ENCODE measurements around the gene LCLAT1. TPM values are rescaled to one million over a fixed set of nuclear protein-coding genes. Genes with fewer than 3 reads are reported as not detected.

The LCLAT1 gene
- total and polyA plus RNA-seq, 2 donors (not counting 1 experiment from before 2014, with no cell fraction given), result 5.1 to 21.9 TPM

DNA sequence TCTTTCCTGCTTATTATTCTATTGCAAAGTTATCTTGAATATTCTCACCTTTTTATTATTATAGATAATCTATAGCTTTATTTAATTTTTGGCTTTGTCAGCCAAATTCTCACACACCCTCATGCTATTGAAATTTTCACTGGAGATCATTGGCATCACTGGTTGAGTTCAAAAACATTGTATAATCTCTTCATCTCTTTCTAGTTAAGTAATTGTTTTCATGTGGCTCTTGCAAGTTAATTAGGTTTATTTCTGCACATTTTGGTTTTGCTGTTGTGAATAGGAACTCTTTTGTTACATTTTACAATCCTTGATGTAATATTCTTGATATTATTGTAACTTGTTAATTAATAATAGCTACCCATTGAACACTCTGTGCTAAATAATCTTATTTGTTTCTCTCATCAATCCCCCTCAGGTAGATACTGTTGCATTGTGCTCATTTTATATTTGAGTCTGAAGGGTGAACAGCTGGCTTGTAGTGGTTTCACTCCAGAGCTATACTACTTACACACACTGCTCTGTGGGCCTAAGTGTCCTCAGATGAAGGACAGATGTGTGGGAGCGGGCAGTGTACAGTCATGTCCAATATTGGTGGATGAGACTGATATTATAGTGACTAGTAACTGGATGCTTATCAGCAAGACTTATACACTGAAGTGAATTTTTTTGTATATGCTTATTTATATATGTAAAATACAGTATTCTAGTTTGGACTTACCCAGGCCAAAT, 112.7 kb downstream of the LCLAT1 start:
- Histone ChIP-seq H3K27me3 (replicated peaks in 1 of 4; ENCODE audit: control extremely low read depth in 1 of 4, control insufficient read depth in 3 of 4, insufficient read depth in 4 of 4, low read length in 3 of 4) (no peaks in the 10 kb centered on the region), H3K36me3 (replicated peaks in 1 of 2; ENCODE audit: control extremely low read depth in 1 of 2, control insufficient read depth in 1 of 2, extremely low read depth in 1 of 2, insufficient read depth in 2 of 2, low read length in 1 of 2) (peaks cover 5 to 15% of the 10 kb centered on the region in 2 experiments), H3K79me2 (ENCODE audit: control insufficient read depth, insufficient read depth, low read length) (peaks cover 3% of the 10 kb centered on the region), H2AFZ (ENCODE audit: insufficient read depth, low read depth, low read length, poor library complexity, severe bottlenecking) (no peak overlapping the region), H3K27ac (ENCODE audit: low read length in 2 of 2) (no peak overlapping the region), H3K4me2 (replicated peaks; ENCODE audit: low read depth, low read length, poor library complexity, severe bottlenecking) (no peak overlapping the region), H3K4me1 (ENCODE audit: control insufficient read depth in 2 of 2, insufficient read depth in 2 of 2, low read length in 2 of 2) (no peaks in the 10 kb centered on the region), H3K9me3 (ENCODE audit: control extremely low read depth in 1 of 3, control insufficient read depth in 2 of 3, insufficient read depth in 1 of 3, low read length in 2 of 3) (peaks cover 0 to 1% (median 0%) of the 10 kb centered on the region in 3 donors), H3K9ac (ENCODE audit: low read length) (no peak overlapping the region), H3K4me3 (ENCODE audit: control extremely low read depth in 1 of 5, extremely low read depth in 1 of 5, insufficient read depth in 1 of 5, low read depth in 2 of 5, low read length in 4 of 5) (no peak overlapping the region), H4K20me1 (ENCODE audit: control insufficient read depth, insufficient read depth, low read length, poor library complexity, severe bottlenecking) (no peaks in the 10 kb centered on the region)
- Mint-ChIP-seq H3K4me1 (no peaks in the 10 kb centered on the region), H3K4me3 (no peak overlapping the region), H3K27ac (no peak overlapping the region), H3K27me3 (no peaks in the 10 kb centered on the region), H3K9me3 (ENCODE audit: insufficient read depth) (no peaks in the 10 kb centered on the region)
- no CpG with 5 or more reads among the region's 1 CpG for WGBS (ENCODE audit: insufficient coverage)
- intact Hi-C loops (cut with micrococcal nuclease), result no loop called here
- TF ChIP-seq, protein P1, sequence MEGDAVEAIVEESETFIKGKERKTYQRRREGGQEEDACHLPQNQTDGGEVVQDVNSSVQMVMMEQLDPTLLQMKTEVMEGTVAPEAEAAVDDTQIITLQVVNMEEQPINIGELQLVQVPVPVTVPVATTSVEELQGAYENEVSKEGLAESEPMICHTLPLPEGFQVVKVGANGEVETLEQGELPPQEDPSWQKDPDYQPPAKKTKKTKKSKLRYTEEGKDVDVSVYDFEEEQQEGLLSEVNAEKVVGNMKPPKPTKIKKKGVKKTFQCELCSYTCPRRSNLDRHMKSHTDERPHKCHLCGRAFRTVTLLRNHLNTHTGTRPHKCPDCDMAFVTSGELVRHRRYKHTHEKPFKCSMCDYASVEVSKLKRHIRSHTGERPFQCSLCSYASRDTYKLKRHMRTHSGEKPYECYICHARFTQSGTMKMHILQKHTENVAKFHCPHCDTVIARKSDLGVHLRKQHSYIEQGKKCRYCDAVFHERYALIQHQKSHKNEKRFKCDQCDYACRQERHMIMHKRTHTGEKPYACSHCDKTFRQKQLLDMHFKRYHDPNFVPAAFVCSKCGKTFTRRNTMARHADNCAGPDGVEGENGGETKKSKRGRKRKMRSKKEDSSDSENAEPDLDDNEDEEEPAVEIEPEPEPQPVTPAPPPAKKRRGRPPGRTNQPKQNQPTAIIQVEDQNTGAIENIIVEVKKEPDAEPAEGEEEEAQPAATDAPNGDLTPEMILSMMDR (IDR thresholded peaks at IDR 0.05), result no peak
- TF ChIP-seq EZH2 (IDR thresholded peaks at IDR 0.05; ENCODE audit: borderline replicate concordance, insufficient read depth, low read depth, low read length, poor library complexity, severe bottlenecking), result no peak
- DNase-seq (no peak), ATAC-seq (ENCODE audit: low read depth) (no peak)
- POLR2A ChIA-PET, result no interaction called here
- CTCF ChIA-PET, result interaction anchor here (1.1 to 1.3 kb wide), 2 partner anchors 351 to 394 kb away, joined by 3 read pairs; no protein-coding TSS in a partner anchor

- POLR2A ChIA-PET, result no interaction called here
- Histone ChIP-seq H2AFZ (ENCODE audit: insufficient read depth, low read depth, low read length, poor library complexity, severe bottlenecking) (no peak overlapping the region), H3K4me1 (ENCODE audit: control insufficient read depth in 2 of 2, insufficient read depth in 2 of 2, low read length in 2 of 2) (no peaks in the 10 kb centered on the region), H3K9ac (ENCODE audit: low read length) (no peak overlapping the region), H4K20me1 (ENCODE audit: control insufficient read depth, insufficient read depth, low read length, poor library complexity, severe bottlenecking) (no peaks in the 10 kb centered on the region), H3K79me2 (ENCODE audit: control insufficient read depth, insufficient read depth, low read length) (peaks cover 3% of the 10 kb centered on the region), H3K27me3 (replicated peaks in 1 of 4; ENCODE audit: control extremely low read depth in 1 of 4, control insufficient read depth in 3 of 4, insufficient read depth in 4 of 4, low read length in 3 of 4) (no peaks in the 10 kb centered on the region), H3K9me3 (ENCODE audit: control extremely low read depth in 1 of 3, control insufficient read depth in 2 of 3, insufficient read depth in 1 of 3, low read length in 2 of 3) (no peaks in the 10 kb centered on the region), H3K4me3 (ENCODE audit: control extremely low read depth in 1 of 5, extremely low read depth in 1 of 5, insufficient read depth in 1 of 5, low read depth in 2 of 5, low read length in 4 of 5) (no peak overlapping the region), H3K4me2 (replicated peaks; ENCODE audit: low read depth, low read length, poor library complexity, severe bottlenecking) (no peak overlapping the region), H3K27ac (ENCODE audit: low read length in 2 of 2) (no peak overlapping the region), H3K36me3 (replicated peaks in 1 of 2; ENCODE audit: control extremely low read depth in 1 of 2, control insufficient read depth in 1 of 2, extremely low read depth in 1 of 2, insufficient read depth in 2 of 2, low read length in 1 of 2) (peaks cover 9 to 19% of the 10 kb centered on the region in 2 experiments)
- Mint-ChIP-seq H3K9me3 (ENCODE audit: insufficient read depth) (no peaks in the 10 kb centered on the region), H3K27me3 (no peaks in the 10 kb centered on the region), H3K4me3 (no peak overlapping the region), H3K27ac (no peak overlapping the region), H3K4me1 (no peaks in the 10 kb centered on the region)
- WGBS (ENCODE audit: insufficient coverage), result no CpG with 5 or more reads among the region's 1 CpG
- TF ChIP-seq, protein P1 (IDR thresholded peaks at IDR 0.05), result no peak
- no peak for TF ChIP-seq EZH2 (IDR thresholded peaks at IDR 0.05; ENCODE audit: borderline replicate concordance, insufficient read depth, low read depth, low read length, poor library complexity, severe bottlenecking)
- intact Hi-C loops (cut with micrococcal nuclease), result no loop called here
- ATAC-seq (ENCODE audit: low read depth), result no peak
- DNase-seq, result no peak
- CTCF ChIA-PET, result interaction anchor here (1.1 kb wide), 1 partner anchor 353 kb away, joined by 3 read pairs; no protein-coding TSS in a partner anchor
Observed at GRCh38 chr2:30561349-30561748, 114.3 kb downstream of the LCLAT1 start.

All from B cell (primary cell).